GM19438 (cell line): ENCODE measurements around the gene RPS6KA2.

ENCODE experiments used
- ATAC-seq: cut with Tn5 transposase; IDR thresholded peaks from one replicate; pipeline ENCODE4 v1.9.1; 2021; ENCODE audit warnings: low read depth; ENCODE audit not compliant: unreplicated experiment

RPS6KA2 gene

GRCh38 chr6:166508726-166509125 lies 118.3 kb downstream of the RPS6KA2 start:
- ATAC-seq, result no peak

- ATAC-seq, result no peak
These were observed 119.1 kb downstream of the RPS6KA2 start for GRCh38 chr6:166507809-166508564.

GRCh38 chr6:166507380-166507779 lies 119.7 kb downstream of the RPS6KA2 start:
- no peak for ATAC-seq

GRCh38 chr6:166505133-166505905 lies 121.7 kb downstream of the RPS6KA2 start:
- no peak for ATAC-seq

GRCh38 chr6:166504100-166504499 lies 123.0 kb downstream of the RPS6KA2 start:
- ATAC-seq, result no peak

- ATAC-seq, result no peak
These were observed 123.8 kb downstream of the RPS6KA2 start for GRCh38 chr6:166503167-166503744.

- ATAC-seq, result no peak
These were observed 124.6 kb downstream of the RPS6KA2 start for GRCh38 chr6:166502453-166502852.

- ATAC-seq, result no peak
These were observed 125.8 kb downstream of the RPS6KA2 start for GRCh38 chr6:166501246-166501645.

GRCh38 chr6:166500246-166500645 lies 126.8 kb downstream of the RPS6KA2 start:
- ATAC-seq, result peak; percentile 14

- ATAC-seq, result peak; percentile 65
These were observed 127.5 kb downstream of the RPS6KA2 start for GRCh38 chr6:166499350-166500163.

- ATAC-seq, result no peak
These were observed 128.2 kb downstream of the RPS6KA2 start for GRCh38 chr6:166498661-166499349.

- ATAC-seq, result no peak
These were observed 128.8 kb downstream of the RPS6KA2 start for GRCh38 chr6:166498228-166498627.

GRCh38 chr6:166497087-166497899 lies 129.8 kb downstream of the RPS6KA2 start:
- ATAC-seq, result no peak

- ATAC-seq, result no peak
These were observed 130.6 kb downstream of the RPS6KA2 start for GRCh38 chr6:166496460-166496859.

- ATAC-seq, result no peak
These were observed 131.3 kb downstream of the RPS6KA2 start for GRCh38 chr6:166495487-166496314.

GRCh38 chr6:166494757-166495486 lies 132.1 kb downstream of the RPS6KA2 start:
- no peak for ATAC-seq

GRCh38 chr6:166494101-166494441 lies 133.0 kb downstream of the RPS6KA2 start:
- ATAC-seq, result no peak
